Measurements from ENCODE around the gene HINFP. TPM values are rescaled to one million over a fixed set of nuclear protein-coding genes. Genes with fewer than 3 reads are reported as not detected.

Gene HINFP
- polyA plus RNA-seq, 4 donors, result 12.3 to 37.5 (median 19.3) TPM

DNA sequence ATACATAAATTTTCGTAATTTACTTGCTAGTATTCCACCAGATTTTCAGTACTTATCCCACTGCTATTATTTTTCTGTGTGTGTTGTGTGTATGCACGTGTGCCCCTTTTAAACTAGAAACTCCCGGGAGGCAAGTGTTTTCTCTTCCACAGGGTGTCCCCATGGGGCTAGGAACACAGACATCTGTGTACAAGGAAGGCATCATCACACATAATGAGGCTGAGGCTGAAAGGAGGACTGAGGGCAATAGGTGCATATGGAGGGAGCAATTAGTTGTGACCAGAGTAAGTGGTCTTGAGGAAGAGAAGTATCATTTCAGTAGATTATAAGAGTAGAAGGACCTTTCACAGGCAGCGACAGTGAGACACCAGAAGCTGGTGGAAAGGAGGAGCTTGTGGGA lies 17.6 kb upstream of the HINFP start:
- H3K27me3 ChIP-seq (ENCODE audit: control insufficient read depth in 3 of 3, insufficient read depth in 3 of 3, low read length in 3 of 3), result no peaks in the 10 kb centered on the region
- FAIRE-seq, result no peak

GRCh38 chr11:119106564-119107537 lies 14.5 kb upstream of the HINFP start, which contains the start of gene C2CD2L:
TSS of gene C2CD2L (plus strand) at chr11:119107344. CDS start at chr11:119107742, 398 bp downstream.
- 1 to 2% (median 2%) methylated on average over 44 to 49 of the region's 49 CpGs for WGBS, 3 donors
- Histone ChIP-seq H3K4me3 (ENCODE audit: low read depth in 1 of 3, low read length in 3 of 3) (peak within 1 kb of the TSS; percentile 81 to 98 (median 81)), H3K4me1 (ENCODE audit: control insufficient read depth in 3 of 3, insufficient read depth in 2 of 3, low read depth in 1 of 3, low read length in 2 of 3) (peaks cover 8 to 38% (median 12%) of the 10 kb centered on the region in 3 donors), H3K9me3 (ENCODE audit: control insufficient read depth in 2 of 2, insufficient read depth in 1 of 2, low read depth in 1 of 2, low read length in 1 of 2) (no peaks in the 10 kb centered on the region), H3K36me3 (ENCODE audit: control insufficient read depth in 3 of 3, insufficient read depth in 2 of 3, low read depth in 1 of 3, low read length in 3 of 3) (peaks cover 11 to 27% (median 11%) of the 10 kb centered on the region in 3 donors), H3K27ac (ENCODE audit: low read depth in 1 of 3, low read length in 2 of 3) (peak within 1 kb of the TSS; percentile 85 to 88 (median 85)), H3K27me3 (ENCODE audit: control insufficient read depth in 3 of 3, insufficient read depth in 3 of 3, low read length in 3 of 3) (no peaks in the 10 kb centered on the region)
- peak; percentile 96 for DNase-seq
- FAIRE-seq, result no peak

More for the DNA sequence above, 17.6 kb upstream of the HINFP start:
- Histone ChIP-seq H3K27ac (ENCODE audit: low read depth in 1 of 3, low read length in 2 of 3) (peak overlapping the region in 1 of 3 donors; percentile 14), H3K9me3 (ENCODE audit: control insufficient read depth in 2 of 2, insufficient read depth in 1 of 2, low read depth in 1 of 2, low read length in 1 of 2) (no peaks in the 10 kb centered on the region), H3K4me1 (ENCODE audit: control insufficient read depth in 3 of 3, insufficient read depth in 2 of 3, low read depth in 1 of 3, low read length in 2 of 3) (peaks cover 7 to 40% (median 14%) of the 10 kb centered on the region in 3 donors), H3K36me3 (ENCODE audit: control insufficient read depth in 3 of 3, insufficient read depth in 2 of 3, low read depth in 1 of 3, low read length in 3 of 3) (peaks cover 0 to 3% (median 0%) of the 10 kb centered on the region in 3 donors), H3K4me3 (ENCODE audit: low read depth in 1 of 3, low read length in 3 of 3) (no peak overlapping the region)
- 55 to 60% (median 56%) methylated on average over 4 of the region's 4 CpGs for WGBS, 3 donors
- DNase-seq, result no peak

DNA sequence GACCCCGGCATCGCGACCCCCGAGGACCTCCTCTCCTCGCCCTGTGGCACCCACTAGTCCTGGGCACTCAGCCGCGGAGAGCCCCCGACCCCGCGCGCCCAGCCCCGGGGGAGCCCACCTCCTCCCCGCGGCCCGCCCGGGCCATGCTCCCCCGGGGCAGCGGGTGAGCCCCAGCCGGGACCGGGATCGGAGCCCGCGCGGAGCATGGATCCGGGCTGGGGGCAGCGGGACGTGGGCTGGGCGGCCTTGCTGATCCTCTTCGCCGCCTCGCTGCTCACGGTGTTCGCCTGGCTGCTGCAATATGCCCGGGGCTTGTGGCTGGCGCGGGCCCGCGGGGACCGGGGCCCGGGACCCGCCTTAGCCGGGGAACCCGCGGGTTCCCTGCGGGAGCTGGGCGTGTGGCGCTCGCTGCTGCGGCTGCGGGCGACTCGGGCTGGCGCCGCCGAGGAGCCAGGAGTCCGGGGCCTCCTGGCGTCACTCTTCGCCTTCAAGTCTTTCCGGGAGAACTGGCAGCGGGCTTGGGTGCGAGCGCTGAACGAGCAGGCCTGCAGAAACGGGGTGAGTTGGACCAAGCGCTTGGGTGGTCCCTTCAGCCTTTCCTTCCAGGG lies 13.7 kb upstream of the HINFP start:
- H3K27me3 ChIP-seq (ENCODE audit: control insufficient read depth in 3 of 3, insufficient read depth in 3 of 3, low read length in 3 of 3), result no peaks in the 10 kb centered on the region
- H3K9me3 ChIP-seq (ENCODE audit: control insufficient read depth in 2 of 2, insufficient read depth in 1 of 2, low read depth in 1 of 2, low read length in 1 of 2), result no peaks in the 10 kb centered on the region
- peaks cover 17 to 35% (median 17%) of the 10 kb centered on the region in 3 donors for H3K36me3 ChIP-seq (ENCODE audit: control insufficient read depth in 3 of 3, insufficient read depth in 2 of 3, low read depth in 1 of 3, low read length in 3 of 3)
- WGBS, 3 donors, result 0 to 1% (median 1%) methylated on average over 50 to 65 of the region's 65 CpGs
- DNase-seq, result peak; percentile 15 to 35
- H3K4me3 ChIP-seq (ENCODE audit: low read depth in 1 of 3, low read length in 3 of 3), result peak overlapping the region; percentile 81 to 98 (median 81)
- no peak for FAIRE-seq
- H3K4me1 ChIP-seq (ENCODE audit: control insufficient read depth in 3 of 3, insufficient read depth in 2 of 3, low read depth in 1 of 3, low read length in 2 of 3), result peaks cover 8 to 38% (median 12%) of the 10 kb centered on the region in 3 donors
- H3K27ac ChIP-seq (ENCODE audit: low read depth in 1 of 3, low read length in 2 of 3), result peak overlapping the region; percentile 85 to 88 (median 85)

- peak; percentile 68 to 82 for DNase-seq
- 7 to 13% (median 11%) methylated on average over 8 of the region's 8 CpGs for WGBS, 3 donors
- no peak for FAIRE-seq
- Histone ChIP-seq H3K36me3 (ENCODE audit: control insufficient read depth in 3 of 3, insufficient read depth in 2 of 3, low read depth in 1 of 3, low read length in 3 of 3) (peaks cover 19 to 41% (median 23%) of the 10 kb centered on the region in 3 donors), H3K27me3 (ENCODE audit: control insufficient read depth in 3 of 3, insufficient read depth in 3 of 3, low read length in 3 of 3) (no peaks in the 10 kb centered on the region), H3K4me3 (ENCODE audit: low read depth in 1 of 3, low read length in 3 of 3) (peak overlapping the region; percentile 81 to 98 (median 81)), H3K27ac (ENCODE audit: low read depth in 1 of 3, low read length in 2 of 3) (peak overlapping the region; percentile 85 to 88 (median 85)), H3K4me1 (ENCODE audit: control insufficient read depth in 3 of 3, insufficient read depth in 2 of 3, low read depth in 1 of 3, low read length in 2 of 3) (peaks cover 8 to 32% (median 12%) of the 10 kb centered on the region in 3 donors), H3K9me3 (ENCODE audit: control insufficient read depth in 2 of 2, insufficient read depth in 1 of 2, low read depth in 1 of 2, low read length in 1 of 2) (no peaks in the 10 kb centered on the region)
These were observed 13.1 kb upstream of the HINFP start for GRCh38 chr11:119108146-119108856.

DNA sequence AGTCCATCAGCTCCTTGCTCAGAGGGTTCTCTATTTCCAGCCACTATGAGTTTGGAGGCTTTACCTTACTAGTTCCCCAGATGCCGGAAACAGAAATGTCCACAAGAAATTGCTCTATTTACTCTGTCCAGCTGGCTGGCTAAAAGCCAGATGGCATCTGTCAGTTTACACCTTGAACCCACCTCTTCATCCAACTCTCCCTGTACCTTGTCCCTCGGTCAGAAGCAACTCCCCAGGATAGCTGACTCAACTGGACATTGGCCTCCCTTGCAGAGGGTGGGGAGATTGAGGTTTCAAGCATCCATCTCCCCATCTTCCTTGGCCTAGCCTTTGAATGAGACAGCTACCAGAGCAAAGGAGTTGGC lies 12.5 kb upstream of the HINFP start:
- FAIRE-seq, result no peak

DNA sequence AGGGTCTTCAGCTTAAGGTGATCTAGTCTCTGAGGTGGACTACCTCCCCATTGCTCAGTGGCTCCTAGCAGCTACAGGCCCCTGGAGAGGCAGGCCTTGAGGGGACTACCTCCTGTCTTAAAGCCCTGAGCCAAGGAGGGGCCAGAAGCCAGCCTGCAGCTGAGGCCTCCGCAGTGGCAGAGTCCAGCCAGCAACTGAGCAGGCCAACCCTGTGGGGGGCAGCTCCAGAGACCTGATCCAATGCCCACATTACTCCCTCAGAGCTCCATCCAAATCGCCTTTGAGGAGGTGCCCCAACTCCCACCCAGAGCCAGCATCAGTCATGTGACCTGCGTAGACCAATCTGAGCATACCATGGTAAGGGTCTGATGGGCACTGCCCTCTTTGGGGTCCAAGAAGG lies 11.5 kb upstream of the HINFP start:
- WGBS, 3 donors, result 92 to 100% (median 97%) methylated on average over 3 of the region's 3 CpGs
- FAIRE-seq, result no peak
- peak overlapping the region in 1 of 3 donors; percentile 24 for H3K4me3 ChIP-seq (ENCODE audit: low read depth in 1 of 3, low read length in 3 of 3)

More for the DNA sequence above, 12.5 kb upstream of the HINFP start:
- peak overlapping the region in 2 of 3 donors; percentile 81 to 98 for H3K4me3 ChIP-seq (ENCODE audit: low read depth in 1 of 3, low read length in 3 of 3)
- H3K36me3 ChIP-seq (ENCODE audit: control insufficient read depth in 3 of 3, insufficient read depth in 2 of 3, low read depth in 1 of 3, low read length in 3 of 3), result peaks cover 19 to 47% (median 23%) of the 10 kb centered on the region in 3 donors
- 31 to 73% (median 41%) methylated on average over 2 of the region's 2 CpGs for WGBS, 3 donors
- H3K4me1 ChIP-seq (ENCODE audit: control insufficient read depth in 3 of 3, insufficient read depth in 2 of 3, low read depth in 1 of 3, low read length in 2 of 3), result peaks cover 8 to 32% (median 12%) of the 10 kb centered on the region in 3 donors
- H3K27ac ChIP-seq (ENCODE audit: low read depth in 1 of 3, low read length in 2 of 3), result peak overlapping the region; percentile 85 to 88 (median 85)
- DNase-seq, result peak; percentile 87 to 97
- H3K27me3 ChIP-seq (ENCODE audit: control insufficient read depth in 3 of 3, insufficient read depth in 3 of 3, low read length in 3 of 3), result no peaks in the 10 kb centered on the region
- H3K9me3 ChIP-seq (ENCODE audit: control insufficient read depth in 2 of 2, insufficient read depth in 1 of 2, low read depth in 1 of 2, low read length in 1 of 2), result no peaks in the 10 kb centered on the region

DNA sequence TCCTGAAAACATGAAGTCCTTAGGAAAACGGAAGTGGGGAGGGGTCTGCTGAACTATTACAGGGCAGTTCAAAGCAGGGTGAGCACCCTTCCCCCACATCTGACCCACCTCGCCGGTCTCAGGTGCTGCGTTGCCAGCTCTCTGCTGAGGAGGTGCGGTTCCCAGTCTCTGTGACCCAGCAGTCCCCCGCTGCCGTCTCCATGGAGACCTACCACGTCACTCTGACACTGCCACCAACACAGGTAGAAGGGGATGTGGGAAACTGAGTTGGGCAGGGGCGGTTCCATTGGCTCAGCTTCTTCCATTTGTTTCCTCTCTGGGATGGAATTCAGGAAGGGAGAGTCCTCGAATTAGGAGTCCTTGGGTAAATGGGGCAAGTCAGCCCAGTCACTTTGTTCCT lies 10.9 kb upstream of the HINFP start:
- WGBS, 3 donors, result 82 to 96% (median 89%) methylated on average over 10 of the region's 10 CpGs
- Histone ChIP-seq H3K27ac (ENCODE audit: low read depth in 1 of 3, low read length in 2 of 3) (no peak overlapping the region), H3K36me3 (ENCODE audit: control insufficient read depth in 3 of 3, insufficient read depth in 2 of 3, low read depth in 1 of 3, low read length in 3 of 3) (peaks cover 23 to 59% (median 26%) of the 10 kb centered on the region in 3 donors), H3K27me3 (ENCODE audit: control insufficient read depth in 3 of 3, insufficient read depth in 3 of 3, low read length in 3 of 3) (no peaks in the 10 kb centered on the region), H3K4me3 (ENCODE audit: low read depth in 1 of 3, low read length in 3 of 3) (no peak overlapping the region), H3K4me1 (ENCODE audit: control insufficient read depth in 3 of 3, insufficient read depth in 2 of 3, low read depth in 1 of 3, low read length in 2 of 3) (peaks cover 8 to 32% (median 12%) of the 10 kb centered on the region in 3 donors), H3K9me3 (ENCODE audit: control insufficient read depth in 2 of 2, insufficient read depth in 1 of 2, low read depth in 1 of 2, low read length in 1 of 2) (no peaks in the 10 kb centered on the region)
- DNase-seq, result no peak
- no peak for FAIRE-seq

More for the DNA sequence above, 11.5 kb upstream of the HINFP start:
- H3K36me3 ChIP-seq (ENCODE audit: control insufficient read depth in 3 of 3, insufficient read depth in 2 of 3, low read depth in 1 of 3, low read length in 3 of 3), result peaks cover 19 to 57% (median 24%) of the 10 kb centered on the region in 3 donors
- no peaks in the 10 kb centered on the region for H3K27me3 ChIP-seq (ENCODE audit: control insufficient read depth in 3 of 3, insufficient read depth in 3 of 3, low read length in 3 of 3)
- no peak for DNase-seq
- no peaks in the 10 kb centered on the region for H3K9me3 ChIP-seq (ENCODE audit: control insufficient read depth in 2 of 2, insufficient read depth in 1 of 2, low read depth in 1 of 2, low read length in 1 of 2)
- H3K4me1 ChIP-seq (ENCODE audit: control insufficient read depth in 3 of 3, insufficient read depth in 2 of 3, low read depth in 1 of 3, low read length in 2 of 3), result peaks cover 8 to 32% (median 12%) of the 10 kb centered on the region in 3 donors
- H3K27ac ChIP-seq (ENCODE audit: low read depth in 1 of 3, low read length in 2 of 3), result no peak overlapping the region

All from small intestine (tissue), 7 donors.